ENCODE data around the gene ELL. TPM values are rescaled to one million over a fixed set of nuclear protein-coding genes. Genes with fewer than 3 reads are reported as not detected.
A peak's percentile ranks its signal among the peaks of the same experiment; 100 is the strongest.

ELL gene
- total RNA-seq, 1 experiment from 2014 or later: 17.3 TPM

DNA sequence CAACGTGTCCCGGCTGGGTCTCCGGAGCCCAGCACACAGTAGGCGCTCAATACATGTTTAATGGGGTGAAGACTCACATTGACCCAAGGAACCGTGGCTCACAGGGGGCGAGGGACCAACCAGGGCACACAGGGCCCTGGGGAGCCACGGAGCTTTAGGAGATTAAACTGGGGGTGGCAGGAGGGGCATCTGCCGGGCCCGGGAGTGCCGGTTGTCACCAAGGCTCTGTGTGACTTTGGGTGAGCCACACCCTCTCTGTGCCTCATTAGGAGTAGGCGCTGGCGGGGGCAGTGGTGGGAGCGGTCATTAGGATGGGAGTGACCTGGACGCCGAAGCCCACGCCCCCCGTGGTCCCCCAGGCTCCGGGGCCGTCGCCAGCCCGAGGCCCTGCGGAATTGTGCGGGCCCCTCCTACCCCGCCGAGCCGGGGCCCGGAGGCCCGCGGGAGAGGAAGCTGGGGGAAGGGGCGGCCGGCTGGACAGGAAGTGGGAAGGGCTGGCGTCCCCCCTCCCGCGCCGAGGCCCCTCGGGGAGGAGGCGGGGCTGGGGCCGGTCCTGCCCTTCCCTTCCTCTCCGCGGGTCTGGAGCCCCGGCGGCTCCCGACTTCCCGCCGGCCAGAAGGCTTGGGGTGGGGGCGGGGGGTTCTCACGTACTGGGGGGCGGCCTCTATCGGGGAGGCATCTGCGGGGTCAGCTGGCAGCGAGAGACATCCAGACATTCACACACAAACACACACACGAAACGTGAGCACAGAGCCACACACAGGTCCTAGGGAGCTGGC is 104.4 kb downstream of the ELL start (continued):
- TF ChIP-seq ARID4B (CRISPR knock-in tag; IDR thresholded peaks at IDR 0.05; ENCODE audit: borderline replicate concordance) (peak; percentile 84; the same call in 1 of the 2 replicates), PRRX2 (CRISPR knock-in tag; IDR thresholded peaks at IDR 0.05) (no peak), GABPB1 (CRISPR knock-in tag; IDR thresholded peaks at IDR 0.05) (peak; percentile 59), ELF4 (CRISPR knock-in tag; IDR thresholded peaks at IDR 0.05; ENCODE audit: low read depth) (no peak), E2F5 (CRISPR knock-in tag; IDR thresholded peaks at IDR 0.05) (peak; percentile 59; the same call in 1 of the 2 replicates), ZBTB43 (CRISPR knock-in tag; IDR thresholded peaks at IDR 0.05) (no peak), MAX (CRISPR knock-in tag; IDR thresholded peaks at IDR 0.05) (peak; percentile 51; the same call in 1 of the 2 replicates), ZNF396 (CRISPR knock-in tag; IDR thresholded peaks at IDR 0.05; ENCODE audit: borderline replicate concordance) (no peak), ZNF263 (CRISPR knock-in tag; IDR thresholded peaks at IDR 0.05; ENCODE audit: low read depth) (no peak), GTF2I (CRISPR knock-in tag; conservative IDR thresholded peaks at IDR 0.05) (peak; percentile 95), ESRRA (CRISPR knock-in tag; IDR thresholded peaks at IDR 0.05; ENCODE audit: borderline replicate concordance) (0 out of 2 replicates have a peak, but pooled peaks have one; percentile 50), FOXK1 (CRISPR knock-in tag; IDR thresholded peaks at IDR 0.05) (0 out of 2 replicates have a peak, but pooled peaks have one; percentile 13)
- TF ChIP-seq, protein P1, sequence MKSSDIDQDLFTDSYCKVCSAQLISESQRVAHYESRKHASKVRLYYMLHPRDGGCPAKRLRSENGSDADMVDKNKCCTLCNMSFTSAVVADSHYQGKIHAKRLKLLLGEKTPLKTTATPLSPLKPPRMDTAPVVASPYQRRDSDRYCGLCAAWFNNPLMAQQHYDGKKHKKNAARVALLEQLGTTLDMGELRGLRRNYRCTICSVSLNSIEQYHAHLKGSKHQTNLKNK (CRISPR knock-in tag; IDR thresholded peaks at IDR 0.05): no peak
- TF ChIP-seq, protein P2, sequence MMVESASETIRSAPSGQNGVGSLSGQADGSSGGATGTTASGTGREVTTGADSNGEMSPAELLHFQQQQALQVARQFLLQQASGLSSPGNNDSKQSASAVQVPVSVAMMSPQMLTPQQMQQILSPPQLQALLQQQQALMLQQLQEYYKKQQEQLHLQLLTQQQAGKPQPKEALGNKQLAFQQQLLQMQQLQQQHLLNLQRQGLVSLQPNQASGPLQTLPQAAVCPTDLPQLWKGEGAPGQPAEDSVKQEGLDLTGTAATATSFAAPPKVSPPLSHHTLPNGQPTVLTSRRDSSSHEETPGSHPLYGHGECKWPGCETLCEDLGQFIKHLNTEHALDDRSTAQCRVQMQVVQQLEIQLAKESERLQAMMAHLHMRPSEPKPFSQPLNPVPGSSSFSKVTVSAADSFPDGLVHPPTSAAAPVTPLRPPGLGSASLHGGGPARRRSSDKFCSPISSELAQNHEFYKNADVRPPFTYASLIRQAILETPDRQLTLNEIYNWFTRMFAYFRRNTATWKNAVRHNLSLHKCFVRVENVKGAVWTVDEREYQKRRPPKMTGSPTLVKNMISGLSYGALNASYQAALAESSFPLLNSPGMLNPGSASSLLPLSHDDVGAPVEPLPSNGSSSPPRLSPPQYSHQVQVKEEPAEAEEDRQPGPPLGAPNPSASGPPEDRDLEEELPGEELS (CRISPR knock-in tag; IDR thresholded peaks at IDR 0.05): peak; percentile 68; the same call in 1 of the 2 replicates

DNA sequence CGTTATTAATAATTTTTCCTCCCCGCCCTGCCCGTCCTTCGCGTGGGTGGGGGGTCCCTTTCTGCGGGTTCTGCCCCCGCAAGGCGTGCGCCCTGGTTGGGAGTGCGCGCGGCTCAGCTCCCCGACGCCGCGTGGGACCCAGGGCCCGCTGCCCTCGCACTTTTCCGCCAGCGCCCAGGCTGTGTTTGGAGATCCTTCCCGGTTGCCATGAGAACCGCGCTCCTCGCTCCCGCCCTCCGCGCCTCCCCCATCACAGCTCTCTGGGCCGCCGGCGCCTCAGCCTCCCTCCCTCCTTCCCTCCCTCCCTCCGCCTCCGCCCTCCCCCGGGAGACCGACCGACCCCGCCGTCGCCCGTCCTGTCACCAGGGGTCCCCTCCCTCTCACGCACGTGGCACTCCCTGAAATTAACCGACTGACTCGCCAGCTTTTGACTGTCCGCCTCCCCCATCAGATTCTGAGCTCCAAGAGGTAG is 105.1 kb downstream of the ELL start:
- CTCF ChIA-PET: interaction anchor here (0.6 to 9.7 kb wide), 21 partner anchors 12 to 304 kb away, joined by 3 to 94 read pairs (median 4); partner anchors contain the start of genes GDF15 and PGPEP1
- H3K4me1 Mint-ChIP-seq: peaks cover 27% of the 10 kb centered on the region
- TF ChIP-seq ZNF423 (CRISPR knock-in tag; IDR thresholded peaks at IDR 0.05) (no peak), SP1 (CRISPR knock-in tag; conservative IDR thresholded peaks at IDR 0.05) (0 out of 2 replicates have a peak, but pooled peaks have one; percentile 9)
- TF ChIP-seq, protein P3, sequence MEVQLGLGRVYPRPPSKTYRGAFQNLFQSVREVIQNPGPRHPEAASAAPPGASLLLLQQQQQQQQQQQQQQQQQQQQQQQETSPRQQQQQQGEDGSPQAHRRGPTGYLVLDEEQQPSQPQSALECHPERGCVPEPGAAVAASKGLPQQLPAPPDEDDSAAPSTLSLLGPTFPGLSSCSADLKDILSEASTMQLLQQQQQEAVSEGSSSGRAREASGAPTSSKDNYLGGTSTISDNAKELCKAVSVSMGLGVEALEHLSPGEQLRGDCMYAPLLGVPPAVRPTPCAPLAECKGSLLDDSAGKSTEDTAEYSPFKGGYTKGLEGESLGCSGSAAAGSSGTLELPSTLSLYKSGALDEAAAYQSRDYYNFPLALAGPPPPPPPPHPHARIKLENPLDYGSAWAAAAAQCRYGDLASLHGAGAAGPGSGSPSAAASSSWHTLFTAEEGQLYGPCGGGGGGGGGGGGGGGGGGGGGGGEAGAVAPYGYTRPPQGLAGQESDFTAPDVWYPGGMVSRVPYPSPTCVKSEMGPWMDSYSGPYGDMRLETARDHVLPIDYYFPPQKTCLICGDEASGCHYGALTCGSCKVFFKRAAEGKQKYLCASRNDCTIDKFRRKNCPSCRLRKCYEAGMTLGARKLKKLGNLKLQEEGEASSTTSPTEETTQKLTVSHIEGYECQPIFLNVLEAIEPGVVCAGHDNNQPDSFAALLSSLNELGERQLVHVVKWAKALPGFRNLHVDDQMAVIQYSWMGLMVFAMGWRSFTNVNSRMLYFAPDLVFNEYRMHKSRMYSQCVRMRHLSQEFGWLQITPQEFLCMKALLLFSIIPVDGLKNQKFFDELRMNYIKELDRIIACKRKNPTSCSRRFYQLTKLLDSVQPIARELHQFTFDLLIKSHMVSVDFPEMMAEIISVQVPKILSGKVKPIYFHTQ (CRISPR knock-in tag; IDR thresholded peaks at IDR 0.05): no peak
- TF ChIP-seq, protein P2 (CRISPR knock-in tag; IDR thresholded peaks at IDR 0.05): no peak

More for the DNA sequence above, 105.1 kb downstream of the ELL start:
- POLR2A ChIA-PET: interaction anchor here (0.6 to 1.8 kb wide), 6 partner anchors 18 to 184 kb away, joined by 3 to 13 read pairs (median 4); partner anchors contain the start of genes JUND and UBA52
- DNase-seq (ENCODE audit: low spot score) (peak; percentile 88), ATAC-seq (peak; percentile 47)
- Mint-ChIP-seq H3K27ac (peak overlapping the region; percentile 79; the same call in 1 of the 2 replicates), H3K9me3 (no peaks in the 10 kb centered on the region), H3K36me3 (no peaks in the 10 kb centered on the region), H3K4me3 (peak overlapping the region; percentile 80), H3K27me3 (ENCODE audit: low read depth) (peaks cover 36% of the 10 kb centered on the region)
